GM04504 (cell line): ENCODE results near the gene MAK.
A peak's percentile ranks its signal among the peaks of the same experiment; 100 is the strongest.
"Not testable (repeated sequence)": the region's sequence is repeated elsewhere in the genome, so short reads cannot be mapped to it uniquely, and the experiment has no call there.

ENCODE experiments used
- DNase-seq: peaks from one replicate; pipeline ENCODE4 v3.0.0-alpha.2; 2012; ENCODE audit warnings: low read depth

The MAK gene

GRCh38 chr6:10779076-10779475 lies 59.3 kb downstream of the MAK start:
- no peak for DNase-seq

DNA sequence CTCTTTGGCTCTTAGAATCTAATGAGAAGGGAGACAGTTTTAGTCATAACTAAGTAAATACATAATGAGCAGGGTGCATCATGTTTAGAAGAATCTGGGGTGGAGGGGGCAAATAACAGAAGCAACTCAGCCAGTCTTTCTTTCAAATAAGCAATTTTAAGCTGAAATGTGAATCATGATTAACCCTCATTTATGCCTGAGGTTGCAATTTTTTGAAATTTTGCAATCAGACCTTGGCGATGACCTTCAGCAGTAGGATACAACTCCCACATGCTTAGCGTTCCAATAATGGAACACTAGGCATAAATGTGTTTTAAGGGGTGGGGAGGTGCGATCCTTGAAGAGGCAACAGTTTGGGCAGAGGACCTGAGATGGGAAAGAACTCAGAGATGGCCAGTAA lies 60.1 kb downstream of the MAK start:
- DNase-seq: no peak

GRCh38 chr6:10771371-10771894 lies 66.9 kb downstream of the MAK start:
- DNase-seq: no peak

- no peak for DNase-seq
Observed at GRCh38 chr6:10769419-10769818, 68.9 kb downstream of the MAK start.

DNA sequence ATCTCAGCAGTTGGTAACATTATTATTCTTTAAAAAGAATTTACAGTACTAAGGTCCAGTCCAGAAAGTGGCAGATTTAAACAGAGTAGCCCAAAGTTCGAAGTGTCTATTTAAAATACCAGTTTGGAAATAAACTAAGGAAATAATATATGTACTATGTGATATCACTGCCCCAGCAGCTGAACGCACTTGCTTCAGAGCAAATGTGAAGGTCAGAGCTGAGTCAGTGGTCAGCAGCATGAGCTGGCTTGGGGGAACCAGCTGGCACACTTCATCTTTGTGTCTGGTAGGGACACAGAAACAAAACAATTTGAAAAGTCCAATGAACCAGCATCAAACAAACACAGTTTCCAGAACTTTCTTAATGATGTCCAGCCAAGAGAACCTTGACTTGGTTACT lies 75.3 kb downstream of the MAK start:
- no peak for DNase-seq

- DNase-seq: peak; percentile 51
Observed at GRCh38 chr6:10759884-10760329, 78.4 kb downstream of the MAK start.

DNA sequence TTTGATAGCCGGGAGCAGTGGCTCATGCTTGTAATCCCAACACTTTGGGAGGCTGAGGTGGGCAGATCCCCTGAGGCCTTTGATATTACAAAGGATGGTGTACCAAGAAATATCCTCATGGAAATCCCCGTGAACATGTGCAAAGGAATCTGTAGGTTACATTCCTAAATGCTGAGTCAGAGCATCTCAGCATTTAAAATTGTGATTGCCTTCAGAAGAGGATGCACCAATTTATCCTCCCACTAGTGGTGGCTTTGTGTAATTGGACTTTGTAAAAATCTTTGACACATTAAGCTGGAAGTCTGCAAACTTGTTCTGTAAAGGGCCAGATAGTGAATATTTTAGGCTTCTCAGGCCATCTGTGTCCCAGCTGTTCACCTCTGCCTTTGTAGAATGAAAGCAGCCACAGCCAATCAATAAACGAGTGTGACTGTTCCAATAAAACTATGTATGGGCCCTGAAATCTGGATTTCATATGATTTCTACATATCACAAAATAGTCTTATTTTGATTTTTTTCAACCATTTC lies 79.0 kb downstream of the MAK start:
- peak; percentile 70 for DNase-seq

- no peak for DNase-seq
Observed at GRCh38 chr6:10756085-10756484, 82.3 kb downstream of the MAK start.

- DNase-seq: not testable (repeated sequence)
Observed at GRCh38 chr6:10751757-10752156, 86.6 kb downstream of the MAK start.

DNA sequence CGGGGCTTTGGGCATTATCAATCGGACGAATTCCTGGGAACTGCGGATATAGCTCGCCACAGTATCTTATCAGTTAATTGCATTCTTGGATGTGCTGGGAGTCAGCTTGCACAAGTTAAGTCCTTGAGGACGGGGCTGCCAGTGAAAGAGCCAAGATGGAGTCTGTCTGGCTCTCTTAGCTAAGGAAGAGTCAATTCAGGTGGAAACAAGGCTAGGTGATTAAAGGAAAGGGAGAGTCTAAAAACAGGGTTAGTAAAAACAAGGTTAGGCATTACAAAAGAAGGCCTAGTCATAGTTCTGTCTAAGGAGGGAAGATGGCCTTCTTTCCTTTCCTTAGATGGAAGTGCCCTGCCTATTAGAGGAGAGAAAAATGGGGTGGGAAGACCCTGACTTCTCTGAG lies 87.8 kb downstream of the MAK start:
- DNase-seq: not testable (repeated sequence)

DNA sequence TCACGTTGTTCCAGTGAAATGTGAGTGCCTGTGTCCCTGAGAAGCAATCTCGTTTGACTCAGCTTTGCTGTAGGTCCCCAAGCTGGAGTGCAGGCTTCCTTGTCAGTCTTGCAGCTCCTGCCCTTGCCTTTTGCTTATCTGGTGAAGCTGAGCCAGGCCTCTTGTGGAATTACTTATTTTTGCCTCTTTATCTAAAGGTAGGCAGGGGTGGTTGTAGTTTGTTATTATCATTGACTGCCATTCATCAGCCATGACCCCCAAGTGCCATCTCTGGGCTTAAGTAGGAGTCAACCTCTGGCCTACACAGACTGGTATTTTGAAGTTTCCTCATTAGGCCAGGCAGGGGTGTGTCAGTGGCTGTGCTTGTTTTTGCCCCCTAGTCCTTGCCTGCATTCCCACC lies 88.6 kb downstream of the MAK start:
- no peak for DNase-seq

DNA sequence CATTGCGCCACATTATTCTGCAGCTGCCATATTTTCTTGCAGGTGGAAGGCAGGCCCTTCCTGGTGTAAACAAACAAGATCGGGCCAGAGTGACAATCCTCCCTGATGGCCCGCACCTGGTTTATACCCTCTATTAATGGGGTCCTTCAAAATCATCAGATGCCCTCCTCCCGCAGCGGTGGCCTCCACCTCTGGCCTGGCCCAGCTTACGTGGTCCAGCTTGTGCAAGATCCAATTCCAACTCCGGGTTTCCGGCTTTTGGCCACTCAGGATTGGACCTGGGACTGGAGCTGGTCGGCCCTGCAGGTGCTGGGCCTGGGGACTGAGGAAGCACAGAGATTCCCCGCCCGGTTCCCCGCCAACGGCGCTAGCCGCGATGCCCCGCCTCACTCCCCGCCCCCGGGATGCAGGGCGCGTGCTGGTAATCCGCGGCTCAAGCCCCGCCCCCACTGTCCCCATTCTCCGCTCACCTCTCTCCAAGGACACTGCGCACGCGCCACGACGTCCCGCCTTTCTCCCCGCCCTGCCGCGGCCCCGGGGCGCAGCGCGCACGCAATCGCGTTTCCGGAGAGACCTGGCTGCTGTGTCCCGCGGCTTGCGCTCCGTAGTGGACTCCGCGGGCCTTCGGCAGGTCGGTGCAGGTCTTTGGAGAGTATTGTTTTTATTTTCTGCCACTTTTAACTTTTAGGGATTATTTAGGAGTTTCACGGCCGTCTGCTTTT lies 90.9 kb downstream of the MAK start, which contains the start of gene TMEM14B:
TSS of gene TMEM14B (plus strand) at position 555 of the 722 bp plus-strand sequence. CDS start 1,441 bp downstream, outside the sequence.
- DNase-seq: peak; percentile 89

DNA sequence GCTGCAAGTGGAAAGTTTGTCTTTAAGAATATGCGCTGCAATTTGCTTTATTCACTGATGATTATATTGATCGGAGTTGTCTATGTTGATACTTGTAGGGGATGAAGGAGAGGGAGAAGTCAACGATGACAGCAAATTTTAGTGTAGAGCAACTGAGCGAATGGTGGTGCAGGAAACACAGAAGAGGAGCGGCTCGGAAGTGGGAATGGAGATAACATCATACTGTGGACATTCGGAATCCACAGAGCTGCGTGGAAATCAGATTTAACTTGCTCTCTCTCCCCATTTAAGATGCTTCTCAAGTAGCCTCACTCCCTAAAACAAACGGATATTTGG lies 91.5 kb downstream of the MAK start:
- no peak for DNase-seq

- DNase-seq: no peak
Observed at GRCh38 chr6:10745116-10745515, 93.2 kb downstream of the MAK start.

DNA sequence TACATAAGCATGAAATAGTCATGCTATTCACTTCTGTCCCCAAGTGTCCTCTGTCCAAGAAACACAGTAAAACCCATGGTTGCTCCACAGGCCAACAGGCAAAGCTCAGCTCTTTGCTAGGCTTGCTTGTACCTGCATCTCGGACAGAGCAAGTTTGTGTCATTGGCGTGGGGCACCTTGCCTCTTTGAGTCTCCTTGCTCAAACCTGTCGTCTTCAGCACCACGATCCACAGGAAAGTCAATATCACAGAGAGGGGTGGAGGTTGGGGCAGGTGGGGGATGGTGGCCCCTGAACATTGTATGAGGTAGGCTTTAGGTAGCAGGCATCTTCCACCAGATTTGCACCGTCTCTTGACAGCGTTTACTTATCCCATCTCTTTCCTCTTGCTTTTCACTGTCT lies 94.8 kb downstream of the MAK start:
- no peak for DNase-seq

- DNase-seq: no peak
Observed at GRCh38 chr6:10742251-10742650, 96.1 kb downstream of the MAK start.

DNA sequence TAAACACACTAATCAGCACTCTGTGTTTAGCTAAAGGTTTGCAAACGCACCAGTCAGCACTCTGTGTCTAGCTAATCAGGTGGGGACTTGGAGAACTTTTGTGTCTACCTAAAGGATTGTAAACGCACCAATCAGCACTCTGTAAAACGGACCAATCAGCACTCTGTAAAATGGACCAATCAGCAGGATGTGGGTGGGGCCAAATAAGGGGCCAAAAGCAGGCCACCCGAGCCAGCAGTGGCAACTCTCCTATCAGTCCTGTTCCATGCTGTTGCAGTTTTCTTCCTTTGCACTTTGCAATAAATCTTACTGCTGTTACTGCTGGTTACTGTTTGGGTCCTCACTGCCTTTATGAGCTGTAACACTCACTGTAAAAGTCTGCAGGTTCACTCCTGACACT lies 96.7 kb downstream of the MAK start:
- DNase-seq: not testable (repeated sequence)

DNA sequence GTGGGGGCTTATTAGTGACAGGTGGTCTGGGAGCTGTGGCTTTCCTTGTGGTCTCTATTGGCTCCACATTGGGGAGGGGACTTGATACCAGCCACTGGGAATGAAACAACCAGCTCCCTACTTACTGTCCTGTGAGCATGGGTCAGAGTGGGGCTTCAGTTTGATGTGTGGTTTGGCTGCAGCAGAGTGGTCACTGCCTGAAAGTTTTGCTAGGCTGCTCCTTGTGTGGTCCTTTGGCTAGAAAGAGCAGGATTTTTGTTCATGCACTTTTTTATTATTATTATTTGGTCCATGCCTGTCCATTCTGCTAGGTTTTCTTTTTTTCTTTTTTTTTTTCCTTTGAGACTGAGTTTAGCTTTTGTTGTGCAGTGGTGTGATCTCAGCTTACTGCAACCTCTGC lies 98.3 kb downstream of the MAK start:
- DNase-seq: no peak

GRCh38 chr6:10736731-10737130 lies 101.6 kb downstream of the MAK start:
- no peak for DNase-seq

GRCh38 chr6:10733863-10734262 lies 104.5 kb downstream of the MAK start:
- DNase-seq: no peak

DNA sequence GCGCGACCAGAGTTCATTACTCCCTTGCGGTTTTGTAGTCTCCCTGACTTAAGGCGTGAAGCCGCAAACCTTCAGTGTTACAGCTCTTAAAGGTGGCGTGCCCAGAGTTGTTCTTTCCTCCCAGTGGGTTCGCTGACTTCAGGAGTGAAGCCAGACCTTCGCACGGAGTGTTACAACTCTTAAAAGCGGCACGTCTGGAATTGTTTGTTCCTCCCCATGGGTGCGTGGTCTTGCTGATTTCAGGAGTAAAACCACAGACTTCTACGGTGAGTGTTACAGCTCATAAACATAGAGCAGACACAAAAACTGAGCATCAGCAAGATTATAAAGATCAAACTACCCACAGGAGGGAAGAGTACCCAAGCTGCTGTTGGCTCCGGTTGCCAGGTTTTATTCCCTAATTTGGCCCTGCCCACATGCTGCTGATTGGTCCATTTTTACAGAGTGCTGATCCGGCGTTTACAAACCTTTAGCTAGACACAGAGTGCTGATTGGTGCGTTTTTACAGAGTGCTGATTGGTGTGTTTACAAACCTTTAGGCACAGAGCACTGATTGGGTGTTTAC lies 105.1 kb downstream of the MAK start:
- DNase-seq: no peak

- DNase-seq: no peak
Observed at GRCh38 chr6:10730254-10730653, 108.1 kb downstream of the MAK start.

- no peak for DNase-seq
Observed at GRCh38 chr6:10725716-10726115, 112.6 kb downstream of the MAK start.

DNA sequence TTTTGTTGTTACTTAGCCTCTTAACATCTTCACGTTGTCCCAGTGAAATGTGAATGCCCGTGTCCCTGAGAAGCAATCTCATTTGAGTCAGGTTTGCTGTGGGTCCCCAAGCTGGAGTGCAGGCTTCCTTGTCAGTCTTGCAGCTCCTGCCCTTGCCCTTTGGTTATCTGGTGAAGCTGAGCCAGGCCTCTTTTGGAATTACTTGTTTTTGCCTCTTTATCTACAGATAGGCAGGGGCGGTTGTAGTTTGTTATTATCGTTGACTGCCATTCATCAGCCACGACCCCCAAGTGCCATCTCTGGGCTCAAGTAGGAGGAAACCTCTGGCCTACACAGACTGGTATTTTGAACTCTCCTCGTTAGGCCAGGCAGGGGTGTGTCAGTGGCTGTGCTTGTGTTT lies 113.3 kb downstream of the MAK start:
- no peak for DNase-seq
